ENCODE measurements around the gene RGS17.

GRCh38 chr6:153125032-153125431, 6.0 kb downstream of the RGS17 start:
- TF ChIP-seq ZNF565 (CRISPR knock-in tag; conservative IDR thresholded peaks at IDR 0.05; ENCODE audit: low read depth) (no peak), TOX (CRISPR knock-in tag; IDR thresholded peaks at IDR 0.05; ENCODE audit: borderline replicate concordance) (no peak), ZFP30 (CRISPR knock-in tag; IDR thresholded peaks at IDR 0.05) (no peak), PATZ1 (CRISPR knock-in tag; IDR thresholded peaks at IDR 0.05; ENCODE audit: borderline replicate concordance) (no peak), BACH2 (CRISPR knock-in tag; IDR thresholded peaks at IDR 0.05; ENCODE audit: borderline replicate concordance) (no peak), ZFP3 (CRISPR knock-in tag; IDR thresholded peaks at IDR 0.05) (no peak), CSRNP3 (CRISPR knock-in tag; IDR thresholded peaks at IDR 0.05) (no peak), ZC3H10 (CRISPR knock-in tag; IDR thresholded peaks at IDR 0.05) (no peak), SNAI2 (CRISPR knock-in tag; IDR thresholded peaks at IDR 0.05) (no peak), RARB (CRISPR knock-in tag; IDR thresholded peaks at IDR 0.05) (no peak), ARNTL (CRISPR knock-in tag; IDR thresholded peaks at IDR 0.05; ENCODE audit: borderline replicate concordance, low read depth) (no peak)

Data from SK-N-SH treated with all-trans-retinoic acid at 6 μM for 48 hours (cell line).